IPS-11a (cell line): ENCODE measurements around the gene AXL.
"Not testable (repeated sequence)": the region's sequence is repeated elsewhere in the genome, so short reads cannot be mapped to it uniquely, and the experiment has no call there.

Experiments used
- H3K4me3 ChIP-seq: one replicate; pipeline ENCODE4 v1.5.1; 2013; ENCODE audit warnings: low read depth, low read length, control low read depth

AXL gene

GRCh38 chr19:41218615-41219507 lies at the start of gene AXL:
TSS of gene AXL (plus strand) at chr19:41219223. CDS start at chr19:41219393, 170 bp downstream.
- H3K4me3 ChIP-seq, result peak within 1 kb of the TSS; percentile 44

GRCh38 chr19:41172297-41173164 lies 46.5 kb upstream of the AXL start:
- no peak overlapping the region for H3K4me3 ChIP-seq

- no peak overlapping the region for H3K4me3 ChIP-seq
Measured at GRCh38 chr19:41174297-41174928, 44.6 kb upstream of the AXL start.

DNA sequence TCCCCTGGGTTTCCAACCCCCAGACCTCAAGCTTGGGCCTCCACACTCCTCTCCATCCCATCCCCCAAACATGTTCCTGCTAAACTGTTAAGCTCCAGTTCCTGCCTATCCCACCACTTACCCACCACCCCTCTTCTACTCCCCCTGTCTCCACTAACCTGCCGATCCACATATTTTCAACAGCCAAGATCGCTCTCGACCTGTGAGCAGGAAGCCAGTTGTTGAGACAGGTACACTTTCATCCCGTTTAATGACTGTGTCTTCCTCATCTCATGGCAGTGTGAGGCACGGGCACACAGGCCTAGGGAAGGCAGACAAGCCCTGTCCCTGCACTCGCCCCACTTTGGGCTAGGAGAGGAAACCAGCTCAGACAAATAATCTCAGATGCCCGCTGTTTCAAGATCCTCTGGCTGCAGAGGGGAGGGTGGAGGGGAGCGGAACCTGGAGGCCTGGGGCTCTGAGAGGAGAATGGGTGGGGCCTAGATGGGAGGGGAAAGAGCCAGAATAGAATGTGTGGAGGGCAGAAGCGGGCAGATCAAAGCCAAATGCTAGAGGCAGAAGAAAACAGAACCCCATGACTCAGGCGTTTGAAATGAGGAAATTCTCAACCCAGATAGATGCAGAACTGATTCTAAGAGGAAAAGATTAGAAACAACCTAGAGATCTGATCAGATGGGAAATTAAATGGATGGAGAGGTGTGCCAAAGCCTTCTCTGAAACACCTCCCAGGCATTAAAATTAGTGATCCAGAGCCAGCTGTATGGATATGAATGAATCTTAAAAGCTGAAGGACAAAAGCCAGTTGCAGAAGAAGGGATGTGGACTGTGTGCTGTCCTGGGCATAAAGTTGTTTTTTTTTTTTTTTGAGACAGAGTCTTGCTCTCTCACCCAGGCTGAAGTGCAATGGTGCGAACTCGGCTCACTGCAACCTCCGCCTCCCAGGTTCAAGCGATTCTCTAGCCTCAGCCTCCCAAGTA lies 42.9 kb upstream of the AXL start:
- H3K4me3 ChIP-seq, result no peak overlapping the region

GRCh38 chr19:41180173-41180572 lies 38.9 kb upstream of the AXL start:
- H3K4me3 ChIP-seq, result not testable (repeated sequence)

- no peak overlapping the region for H3K4me3 ChIP-seq
Measured at GRCh38 chr19:41186971-41187883, 31.8 kb upstream of the AXL start.

GRCh38 chr19:41187884-41188279 lies 31.1 kb upstream of the AXL start:
- no peak overlapping the region for H3K4me3 ChIP-seq

GRCh38 chr19:41189425-41190065 lies 29.5 kb upstream of the AXL start:
- no peak overlapping the region for H3K4me3 ChIP-seq

- H3K4me3 ChIP-seq, result peak within 1 kb of the TSS; percentile 80
Measured at GRCh38 chr19:41192574-41193429, 26.2 kb upstream of the AXL start, which contains the start of gene CYP2S1. TSS of gene CYP2S1 (plus strand) at chr19:41193219. CDS start at chr19:41193265, 46 bp downstream.

- peak overlapping the region; percentile 80 for H3K4me3 ChIP-seq
Measured at GRCh38 chr19:41193430-41194156, 25.4 kb upstream of the AXL start.

- H3K4me3 ChIP-seq, result peak overlapping the region; percentile 80
Measured at GRCh38 chr19:41194157-41194552, 24.9 kb upstream of the AXL start.

GRCh38 chr19:41195675-41196497 lies 23.1 kb upstream of the AXL start:
- H3K4me3 ChIP-seq, result no peak overlapping the region

DNA sequence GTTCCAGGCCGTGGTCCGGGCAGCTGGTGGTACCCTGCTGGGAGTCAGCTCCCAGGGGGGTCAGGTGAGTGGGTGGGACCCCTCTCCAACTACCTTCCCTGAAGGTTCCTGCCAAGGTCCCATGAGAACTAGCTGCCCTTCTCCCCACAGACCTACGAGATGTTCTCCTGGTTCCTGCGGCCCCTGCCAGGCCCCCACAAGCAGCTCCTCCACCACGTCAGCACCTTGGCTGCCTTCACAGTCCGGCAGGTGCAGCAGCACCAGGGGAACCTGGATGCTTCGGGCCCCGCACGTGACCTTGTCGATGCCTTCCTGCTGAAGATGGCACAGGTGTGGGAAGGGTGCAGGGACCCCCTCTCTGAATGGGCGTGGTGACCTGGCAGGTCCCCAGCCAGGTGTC lies 20.5 kb upstream of the AXL start:
- no peak overlapping the region for H3K4me3 ChIP-seq

DNA sequence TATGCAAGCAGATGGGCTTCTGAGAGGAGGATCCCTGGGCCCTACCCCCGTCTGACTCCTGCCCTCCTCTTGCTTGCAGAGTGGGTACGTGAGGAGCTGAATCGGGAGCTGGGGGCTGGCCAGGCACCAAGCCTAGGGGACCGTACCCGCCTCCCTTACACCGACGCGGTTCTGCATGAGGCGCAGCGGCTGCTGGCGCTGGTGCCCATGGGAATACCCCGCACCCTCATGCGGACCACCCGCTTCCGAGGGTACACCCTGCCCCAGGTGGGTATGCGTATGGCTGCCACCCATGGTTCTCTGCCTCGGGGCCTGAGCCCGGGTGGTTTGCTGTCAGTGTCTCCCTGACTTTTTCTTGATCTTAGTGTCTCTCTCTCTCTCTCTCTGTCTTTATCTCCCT lies 15.7 kb upstream of the AXL start:
- H3K4me3 ChIP-seq, result no peak overlapping the region

- H3K4me3 ChIP-seq, result not testable (repeated sequence)
Measured at GRCh38 chr19:41204338-41204737, 14.7 kb upstream of the AXL start.

- H3K4me3 ChIP-seq, result no peak overlapping the region
Measured at GRCh38 chr19:41205995-41206394, 13.0 kb upstream of the AXL start.
